IPS-18c (cell line): ENCODE data around the gene SH3RF2.
"Not testable (repeated sequence)": the region's sequence is repeated elsewhere in the genome, so short reads cannot be mapped to it uniquely, and the experiment has no call there.

Experiments used
- H3K4me3 ChIP-seq: 2 replicates; pipeline ENCODE4 v1.7.0; 2013; ENCODE audit warnings: low read depth, mild to moderate bottlenecking, low read length, moderate library complexity; ENCODE audit not compliant: insufficient read depth
- H3K9me3 ChIP-seq: one replicate; pipeline ENCODE4 v1.6.1; 2013; ENCODE audit warnings: mild to moderate bottlenecking, low read length, moderate library complexity; ENCODE audit not compliant: control insufficient read depth, insufficient read depth

SH3RF2 gene

DNA sequence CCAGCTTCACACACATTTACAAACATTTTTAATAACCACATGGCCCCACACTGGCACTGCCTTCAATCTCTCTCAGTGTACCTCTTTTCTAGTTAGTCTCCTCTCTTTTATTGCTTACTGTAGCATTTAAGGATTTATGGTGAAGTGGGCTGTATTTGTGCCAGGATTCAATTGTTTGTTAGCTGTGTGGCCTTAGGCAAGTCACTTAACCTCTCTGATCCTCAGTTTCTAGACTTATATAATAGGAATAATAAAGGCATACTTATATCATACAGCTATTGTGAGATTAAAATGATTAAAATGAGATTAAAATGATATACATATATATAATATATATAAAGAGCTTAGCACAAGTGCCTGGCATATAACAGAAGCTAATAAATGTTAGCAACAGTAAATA, 6.4 kb downstream of the SH3RF2 start:
- Histone ChIP-seq H3K4me3 (no peak overlapping the region), H3K9me3 (no peaks in the 10 kb centered on the region)

DNA sequence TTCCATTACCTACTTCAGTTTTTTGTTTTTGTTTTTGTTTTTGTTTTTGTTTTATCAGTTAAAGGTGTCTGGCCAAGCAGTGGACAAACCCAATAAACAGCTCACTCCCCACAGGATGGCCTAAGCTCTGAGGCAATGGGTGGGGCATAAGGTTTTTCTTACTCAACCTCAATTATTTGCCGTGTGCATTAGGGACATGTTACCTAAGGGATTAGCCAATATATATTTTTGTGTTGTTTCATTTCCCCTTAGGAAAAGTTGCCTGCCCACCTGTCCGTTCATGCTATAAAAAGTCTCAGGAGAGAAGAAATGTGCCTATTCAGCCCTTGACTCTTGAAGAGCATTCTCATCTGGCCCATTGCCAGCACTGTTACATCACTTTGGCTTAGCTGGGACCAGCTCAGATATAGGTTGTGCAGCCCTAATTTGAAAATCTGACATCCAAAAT, 7.3 kb downstream of the SH3RF2 start:
- Histone ChIP-seq H3K4me3 (no peak overlapping the region), H3K9me3 (no peaks in the 10 kb centered on the region)

GRCh38 chr5:145944328-145944727, 8.0 kb downstream of the SH3RF2 start:
- no peaks in the 10 kb centered on the region for H3K9me3 ChIP-seq
- no peak overlapping the region for H3K4me3 ChIP-seq

- Histone ChIP-seq H3K9me3 (no peaks in the 10 kb centered on the region), H3K4me3 (no peak overlapping the region)
These were observed 9.3 kb downstream of the SH3RF2 start for GRCh38 chr5:145945620-145946111.

GRCh38 chr5:145946112-145946861, 9.9 kb downstream of the SH3RF2 start:
- H3K4me3 ChIP-seq, result no peak overlapping the region

GRCh38 chr5:145947581-145947980, 11.2 kb downstream of the SH3RF2 start:
- H3K4me3 ChIP-seq, result no peak overlapping the region

More at GRCh38 chr5:145946112-145946861, 9.9 kb downstream of the SH3RF2 start:
- no peaks in the 10 kb centered on the region for H3K9me3 ChIP-seq

DNA sequence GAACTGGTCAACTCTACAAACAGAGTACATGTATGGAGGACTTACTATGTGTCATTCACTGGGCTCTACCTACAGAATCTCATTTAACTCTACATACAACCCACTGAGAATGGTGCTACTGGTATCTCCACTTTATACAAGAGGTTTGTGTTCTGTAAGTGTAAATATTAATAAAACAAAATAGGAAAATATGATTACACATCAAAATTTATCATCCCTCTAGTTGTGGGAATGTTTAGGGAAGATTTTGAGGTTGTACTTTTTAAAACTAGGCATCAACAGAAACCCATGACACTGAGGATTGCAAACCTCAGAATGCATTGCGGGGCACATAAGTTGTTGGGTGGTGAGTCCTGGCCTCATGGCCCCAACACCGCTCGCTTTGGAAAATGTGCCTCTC, 11.7 kb downstream of the SH3RF2 start:
- Histone ChIP-seq H3K9me3 (no peaks in the 10 kb centered on the region), H3K4me3 (no peak overlapping the region)

More at GRCh38 chr5:145947581-145947980, 11.2 kb downstream of the SH3RF2 start:
- no peaks in the 10 kb centered on the region for H3K9me3 ChIP-seq

DNA sequence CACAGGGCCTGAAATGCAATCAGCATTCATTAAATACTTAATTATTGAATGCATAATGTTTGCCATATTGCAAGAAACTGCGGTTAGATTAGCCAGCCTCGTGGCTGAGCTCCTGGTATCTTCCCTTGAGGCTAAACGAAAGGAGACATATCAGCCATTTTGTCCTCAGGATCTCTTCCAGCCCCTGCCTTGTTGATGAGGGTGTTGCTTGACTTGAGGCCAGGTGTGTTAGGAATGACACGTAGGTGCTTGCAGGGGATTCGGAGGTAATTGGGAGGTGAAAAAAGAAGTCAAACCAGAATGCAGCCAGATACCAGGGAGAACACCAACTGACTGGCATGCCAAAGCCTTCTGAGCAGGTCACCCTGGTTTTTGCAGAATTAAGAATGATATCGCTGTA, 12.5 kb downstream of the SH3RF2 start:
- H3K4me3 ChIP-seq, result no peak overlapping the region
- H3K9me3 ChIP-seq, result no peaks in the 10 kb centered on the region

DNA sequence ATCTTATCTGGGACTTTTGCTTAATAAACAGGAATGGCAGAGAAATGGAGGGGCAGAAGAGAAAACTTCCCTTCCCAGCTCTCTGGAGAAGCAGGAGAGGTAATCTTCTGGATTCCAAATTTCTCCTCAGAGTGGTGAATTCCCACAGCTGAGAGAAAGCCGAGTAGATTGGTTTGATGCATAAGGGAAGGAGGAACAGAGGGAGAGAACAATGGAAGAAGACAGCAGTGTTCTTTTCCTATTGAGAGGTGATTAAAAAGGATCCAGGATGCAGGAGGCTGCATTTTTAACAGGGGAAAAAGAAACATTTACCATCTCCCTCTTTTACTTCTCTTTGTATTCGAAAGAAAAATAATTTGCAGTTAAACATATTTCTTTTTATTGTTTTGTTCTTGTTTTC, 13.1 kb downstream of the SH3RF2 start:
- Histone ChIP-seq H3K9me3 (no peaks in the 10 kb centered on the region), H3K4me3 (no peak overlapping the region)

- Histone ChIP-seq H3K4me3 (no peak overlapping the region), H3K9me3 (no peaks in the 10 kb centered on the region)
These were observed 14.7 kb downstream of the SH3RF2 start for GRCh38 chr5:145951071-145951470.

DNA sequence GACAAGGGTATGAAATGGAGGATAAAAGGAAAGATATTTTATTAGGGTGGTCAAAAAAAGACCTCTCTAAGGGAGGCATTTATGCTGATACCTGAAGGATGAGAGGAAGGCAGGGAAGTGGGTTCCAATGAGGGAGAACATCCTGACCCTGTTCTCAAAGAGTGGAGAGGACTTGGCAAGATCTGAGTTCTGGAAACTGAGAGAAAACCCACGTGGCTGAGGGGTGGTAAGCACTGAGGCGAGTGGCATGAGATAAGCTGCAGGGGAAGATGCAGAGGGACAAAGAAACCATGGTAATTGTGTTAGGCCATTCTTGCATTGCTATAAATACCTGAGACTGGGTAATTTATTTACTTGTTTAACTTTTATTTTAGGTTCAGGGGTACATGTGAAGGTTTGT, 16.8 kb downstream of the SH3RF2 start:
- Histone ChIP-seq H3K4me3 (no peak overlapping the region), H3K9me3 (no peaks in the 10 kb centered on the region)

- H3K4me3 ChIP-seq, H3K9me3 ChIP-seq: not testable (repeated sequence)
These were observed 17.8 kb downstream of the SH3RF2 start for GRCh38 chr5:145954140-145954539.

- no peak overlapping the region for H3K4me3 ChIP-seq
These were observed 21.0 kb downstream of the SH3RF2 start for GRCh38 chr5:145957388-145957787.

GRCh38 chr5:145958436-145958835, 22.1 kb downstream of the SH3RF2 start:
- Histone ChIP-seq H3K9me3 (no peaks in the 10 kb centered on the region), H3K4me3 (no peak overlapping the region)

More at GRCh38 chr5:145957388-145957787, 21.0 kb downstream of the SH3RF2 start:
- H3K9me3 ChIP-seq, result no peaks in the 10 kb centered on the region

GRCh38 chr5:145960166-145960565, 23.8 kb downstream of the SH3RF2 start:
- Histone ChIP-seq H3K4me3 (no peak overlapping the region), H3K9me3 (no peaks in the 10 kb centered on the region)

DNA sequence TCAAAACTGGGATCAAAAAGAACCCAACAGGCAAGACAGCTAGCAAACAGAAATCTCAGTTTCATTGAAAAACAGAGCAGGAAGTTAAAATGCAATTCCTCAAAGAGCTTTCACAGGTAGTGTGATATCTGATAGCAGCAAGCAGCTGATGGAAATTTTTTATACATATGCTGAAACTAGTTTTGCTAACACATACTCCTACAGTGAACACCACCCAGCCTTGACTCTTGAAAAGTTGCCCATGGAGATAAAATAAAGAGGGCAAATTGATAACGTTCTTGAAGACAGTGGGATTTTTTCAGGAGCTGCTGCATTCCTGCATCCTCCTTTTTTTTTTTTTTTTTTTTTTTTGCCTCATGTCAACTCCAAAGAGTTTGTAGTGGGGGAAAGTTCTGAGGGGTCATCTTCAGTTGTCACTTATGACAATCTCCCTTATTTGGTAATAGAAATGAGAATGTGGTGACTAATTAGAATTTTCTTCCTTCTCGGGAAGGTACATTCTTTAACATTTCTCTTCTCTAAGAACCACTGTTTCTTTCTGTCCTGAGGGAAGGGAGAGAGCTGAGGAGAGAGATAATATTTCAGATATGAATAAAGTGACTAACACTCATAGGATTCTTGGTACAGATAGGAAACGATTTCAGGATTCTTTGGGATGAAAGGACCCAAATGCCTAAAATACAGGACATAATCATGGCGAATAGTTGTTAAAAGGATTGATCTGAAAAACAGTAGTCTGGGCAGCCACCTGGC, 24.6 kb downstream of the SH3RF2 start:
- no peak overlapping the region for H3K4me3 ChIP-seq
- H3K9me3 ChIP-seq, result no peaks in the 10 kb centered on the region

GRCh38 chr5:145962001-145962400, 25.6 kb downstream of the SH3RF2 start:
- no peaks in the 10 kb centered on the region for H3K9me3 ChIP-seq
- H3K4me3 ChIP-seq, result no peak overlapping the region

- not testable (repeated sequence) for H3K4me3 ChIP-seq, H3K9me3 ChIP-seq
These were observed 27.6 kb downstream of the SH3RF2 start for GRCh38 chr5:145964008-145964407.
